ENCODE measurements around the gene SHE.

Gene SHE

DNA sequence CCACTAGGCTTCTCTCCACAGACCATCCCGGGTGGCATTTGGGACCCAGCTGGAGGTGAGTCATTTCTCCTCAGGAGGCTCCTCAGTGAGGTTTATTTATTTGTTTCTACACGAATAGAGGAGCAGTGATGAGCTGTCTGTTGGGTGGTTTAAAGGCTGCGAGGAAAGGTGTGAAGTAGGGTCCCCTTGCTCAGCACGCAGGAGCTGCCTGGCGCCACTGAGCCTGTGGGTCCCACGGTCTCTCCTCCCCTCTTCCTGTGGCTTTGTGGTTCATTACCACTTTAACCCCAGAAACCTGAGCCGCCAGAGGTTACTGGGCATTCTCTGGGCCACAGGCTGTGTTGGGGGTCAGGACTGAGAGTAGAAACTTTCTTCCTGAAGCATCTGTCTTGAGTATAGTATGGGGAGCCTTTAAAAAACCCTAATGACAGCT is 57.2 kb downstream of the SHE start:
- peak; percentile 87 for DNase-seq (ENCODE audit: low spot score)

- no peak for DNase-seq (ENCODE audit: low spot score)
These were observed 58.8 kb downstream of the SHE start for GRCh38 chr1:154443274-154444013.

GRCh38 chr1:154442006-154442740 is 60.0 kb downstream of the SHE start:
- peak; percentile 42 for DNase-seq (ENCODE audit: low spot score)

DNA sequence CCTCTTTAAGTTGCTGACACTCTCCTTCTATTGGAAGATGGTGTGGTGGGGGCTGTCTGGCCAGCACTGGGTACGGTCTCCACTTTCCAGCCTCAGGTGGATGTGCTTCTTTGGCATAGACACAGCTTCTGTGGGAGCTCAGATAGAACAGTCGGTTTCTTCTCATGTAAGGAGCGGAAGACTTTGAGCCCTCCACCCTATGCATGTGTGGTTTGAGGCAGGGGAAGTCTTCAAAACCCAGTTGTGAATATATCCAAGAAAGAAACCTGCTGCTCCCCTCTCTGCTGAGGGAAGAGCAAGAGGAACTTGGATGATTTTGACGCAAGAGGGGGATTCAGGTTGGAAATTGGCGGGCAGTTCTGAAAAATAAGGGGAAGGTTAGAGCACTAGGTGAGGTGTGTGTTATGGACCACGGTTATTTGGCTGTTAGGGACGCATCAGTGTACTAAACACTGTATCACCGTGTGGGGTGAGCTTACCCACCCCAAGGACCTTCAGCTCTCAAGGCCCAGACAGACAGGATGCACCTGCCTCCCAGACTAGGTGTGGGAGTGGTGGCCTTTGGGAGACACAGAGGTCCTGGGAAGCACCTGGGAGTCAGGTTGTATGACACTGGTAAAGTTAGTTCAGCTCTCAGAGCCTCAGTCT is 60.8 kb downstream of the SHE start:
- DNase-seq (ENCODE audit: low spot score) = no peak

- no peak for DNase-seq (ENCODE audit: low spot score)
These were observed 62.0 kb downstream of the SHE start for GRCh38 chr1:154440036-154440804.

DNA sequence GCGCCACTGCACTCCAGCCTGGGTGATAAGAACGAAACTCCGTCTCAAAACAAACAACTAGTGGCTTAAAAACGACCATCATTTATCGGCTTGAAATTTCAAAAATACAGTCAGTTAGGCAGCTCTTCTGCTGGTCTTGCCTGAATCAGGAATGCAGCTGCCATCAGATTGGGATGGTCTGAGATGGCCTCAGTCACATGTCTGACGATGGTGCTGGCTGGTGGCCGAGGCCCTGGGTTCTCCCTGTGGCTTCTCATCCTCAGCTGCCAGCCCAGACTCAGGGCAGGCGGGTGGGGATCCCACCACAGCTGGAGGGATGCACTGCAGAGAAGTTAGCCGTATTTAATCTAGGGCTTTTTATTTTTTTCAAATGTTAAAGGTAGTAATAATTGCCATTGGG is 65.8 kb downstream of the SHE start:
- DNase-seq (ENCODE audit: low spot score) = no peak

DNA sequence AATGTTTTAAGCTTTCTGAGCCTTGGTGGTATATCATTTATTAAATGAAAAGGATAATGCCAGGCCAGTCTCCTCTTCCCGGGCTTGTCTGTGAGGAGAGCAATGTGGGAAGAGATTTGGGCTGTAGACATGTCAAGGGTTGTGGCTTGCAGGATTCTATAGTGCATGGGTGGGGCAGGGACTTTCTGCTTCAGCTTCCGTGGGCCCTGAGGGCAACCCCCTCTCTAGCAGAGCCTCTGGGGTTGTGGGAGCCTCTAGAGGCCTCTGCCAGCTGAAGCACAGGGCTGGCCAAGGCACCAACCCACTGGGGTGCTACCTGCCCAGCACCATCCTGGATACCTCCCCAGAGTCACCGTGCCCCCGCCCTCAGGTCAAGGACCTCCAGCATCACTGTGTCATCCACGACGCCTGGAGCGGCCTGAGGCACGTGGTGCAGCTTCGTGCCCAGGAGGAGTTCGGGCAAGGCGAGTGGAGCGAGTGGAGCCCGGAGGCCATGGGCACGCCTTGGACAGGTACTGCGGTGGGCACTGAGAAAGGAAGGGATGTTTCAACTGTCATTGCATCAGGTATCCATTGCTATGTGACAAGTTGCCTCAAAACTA is 66.5 kb downstream of the SHE start:
- DNase-seq (ENCODE audit: low spot score) = no peak

GRCh38 chr1:154434346-154435085 is 67.7 kb downstream of the SHE start:
- DNase-seq (ENCODE audit: low spot score) = peak; percentile 73

- DNase-seq (ENCODE audit: low spot score) = no peak
These were observed 68.9 kb downstream of the SHE start for GRCh38 chr1:154433161-154433764.

GRCh38 chr1:154431586-154432373 is 70.4 kb downstream of the SHE start:
- DNase-seq (ENCODE audit: low spot score) = peak; percentile 89

DNA sequence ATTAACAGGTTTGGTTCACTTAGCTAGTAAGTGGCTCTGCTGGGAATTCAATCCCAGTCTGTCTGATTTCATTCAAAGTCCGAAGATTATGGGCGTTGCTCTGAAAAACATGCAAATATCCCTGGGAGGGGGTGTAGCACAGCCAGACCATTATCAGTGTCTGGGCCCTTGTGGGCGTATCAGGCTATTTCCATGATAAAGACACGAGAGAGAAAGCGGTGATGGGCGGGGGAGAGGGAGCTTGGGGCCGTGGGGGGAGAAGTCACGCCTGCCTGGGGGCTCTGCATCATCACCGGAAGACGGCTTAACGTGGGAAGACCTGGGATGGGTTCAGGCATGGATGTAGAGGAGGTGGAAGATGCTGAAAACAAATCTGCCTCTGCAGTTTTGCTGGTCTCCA is 71.3 kb downstream of the SHE start:
- no peak for DNase-seq (ENCODE audit: low spot score)

GRCh38 chr1:154429841-154430611 is 72.2 kb downstream of the SHE start:
- DNase-seq (ENCODE audit: low spot score) = no peak

Data from AG08395 (cell line).